SHP77 (cell line): ENCODE results near the gene OSBPL2.

Experiments used
- DNase-seq, 2 experiments: peaks; one replicate each; lab custom pipeline; 2025; lab: John Stamatoyannopoulos, UW

The OSBPL2 gene

DNA sequence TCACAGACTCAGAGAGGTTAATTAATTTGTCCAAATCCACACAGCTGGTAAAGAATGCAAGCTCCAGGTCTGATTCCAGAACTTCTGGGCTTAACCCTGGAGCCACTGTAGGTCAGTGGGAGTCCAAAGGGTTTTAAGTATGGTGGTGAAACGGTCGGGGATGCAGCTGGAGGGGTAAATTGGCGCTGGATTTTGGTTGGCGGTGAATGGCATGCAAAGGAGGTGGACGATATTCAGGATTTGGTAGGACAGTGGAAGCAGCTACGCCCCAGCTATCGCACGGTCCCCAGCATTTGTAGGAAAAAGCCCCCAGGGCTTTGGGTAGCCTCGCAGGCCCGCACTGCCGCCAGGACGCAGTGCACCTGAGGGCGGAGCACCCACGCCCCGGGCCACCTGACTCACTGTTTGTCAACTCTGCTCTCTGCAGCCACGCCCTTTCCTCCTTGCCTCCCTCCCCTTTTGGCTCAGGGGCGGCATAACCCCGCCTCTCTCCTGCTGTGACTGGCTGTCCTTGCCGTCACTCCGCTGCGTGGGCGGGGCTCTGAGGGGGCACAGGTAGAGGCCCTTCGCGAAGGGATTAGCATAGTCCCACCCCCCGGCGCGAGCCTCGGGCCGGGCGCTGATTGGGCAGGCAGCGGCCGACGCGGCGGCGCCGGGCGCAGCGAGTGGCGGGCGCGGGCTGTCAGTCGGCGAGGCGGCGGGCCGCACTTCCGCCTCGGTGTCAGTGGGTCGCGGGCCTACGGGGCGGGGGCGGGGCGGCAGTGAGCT, at the start of gene OSBPL2:
Gene OSBPL2, plus strand, starts transcription at position 721 of the 768 bp plus-strand sequence. CDS start 17,664 bp downstream, outside the sequence.
- peak; percentile 99 to 100 for DNase-seq

DNA sequence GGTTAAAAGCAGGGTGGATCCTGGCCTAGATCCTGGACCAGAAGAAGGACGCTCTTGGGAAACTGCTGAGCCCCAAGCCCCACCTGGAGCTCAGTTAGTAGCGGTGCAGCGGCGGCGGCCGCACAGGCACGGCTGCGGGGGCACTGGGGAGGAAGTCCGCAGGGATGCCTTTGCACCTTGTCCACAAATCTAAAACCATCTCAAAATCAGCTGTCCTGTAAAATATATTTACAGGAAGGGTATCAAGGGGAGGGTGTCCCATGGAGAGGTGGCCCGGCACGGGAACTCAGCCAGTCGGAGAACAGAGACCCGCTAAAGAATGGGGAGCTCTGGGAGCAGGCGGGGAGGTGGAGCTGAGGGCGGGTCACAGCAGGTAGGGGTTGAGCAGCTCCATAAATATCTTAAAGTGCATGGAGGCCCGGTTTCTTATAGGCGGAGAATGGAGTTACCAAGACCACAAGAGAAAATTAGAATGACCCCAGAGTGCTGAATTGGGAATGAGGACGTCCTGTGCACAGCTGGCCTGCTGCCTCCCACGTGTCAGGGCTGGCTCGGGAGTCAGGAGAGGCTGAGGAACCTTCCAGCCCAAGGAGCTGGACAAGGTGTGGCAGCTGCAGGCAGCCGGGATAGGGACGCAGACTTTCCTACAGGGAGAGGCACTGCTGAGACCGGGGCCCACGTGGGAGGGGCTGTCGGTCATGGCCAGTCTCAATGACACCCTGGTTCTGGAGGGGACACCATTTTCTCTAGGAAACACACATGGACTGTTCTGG, 47.5 kb upstream of the OSBPL2 start:
- DNase-seq, result no peak

DNA sequence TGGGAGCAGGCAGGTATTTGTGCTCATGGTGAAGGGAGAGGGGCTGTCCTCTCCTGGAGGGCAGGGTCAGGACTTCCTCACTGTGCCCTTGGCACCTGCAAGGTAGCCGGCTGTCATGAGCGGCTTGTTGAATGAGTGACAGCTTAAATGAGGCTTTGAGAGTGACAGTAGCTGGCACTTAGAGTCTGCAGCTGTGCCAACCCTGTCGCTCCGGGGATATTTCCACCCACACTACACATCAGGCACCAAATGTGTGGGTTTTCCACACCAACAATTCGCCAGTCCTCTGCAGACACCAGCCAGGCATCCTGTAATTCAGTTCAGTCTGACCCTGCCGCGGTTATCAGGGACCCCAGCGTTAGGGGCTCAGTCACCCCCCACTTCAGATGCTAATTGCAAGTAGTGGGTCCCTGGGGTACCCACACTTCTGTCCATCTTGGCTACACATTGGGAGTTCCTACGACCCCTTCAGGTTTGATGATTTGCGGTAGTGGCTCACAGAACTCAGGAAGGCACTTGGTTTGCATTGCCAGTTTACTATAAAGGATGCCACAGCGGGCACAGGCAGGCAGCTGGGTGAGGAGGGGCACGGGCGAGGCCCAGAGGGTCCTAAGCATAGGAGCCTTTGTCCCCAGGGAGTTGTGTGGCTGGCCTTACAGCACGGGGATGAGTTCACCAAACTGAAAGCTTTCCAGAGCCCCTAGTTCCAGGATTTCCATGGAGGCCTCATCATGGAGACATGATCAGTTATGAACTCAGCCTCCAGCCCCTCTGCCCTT, 46.4 kb upstream of the OSBPL2 start:
- no peak for DNase-seq

- no peak for DNase-seq
Observed at GRCh38 chr20:62192635-62193034, 45.7 kb upstream of the OSBPL2 start.

- DNase-seq, result no peak
Observed at GRCh38 chr20:62193079-62194025, 45.0 kb upstream of the OSBPL2 start.

DNA sequence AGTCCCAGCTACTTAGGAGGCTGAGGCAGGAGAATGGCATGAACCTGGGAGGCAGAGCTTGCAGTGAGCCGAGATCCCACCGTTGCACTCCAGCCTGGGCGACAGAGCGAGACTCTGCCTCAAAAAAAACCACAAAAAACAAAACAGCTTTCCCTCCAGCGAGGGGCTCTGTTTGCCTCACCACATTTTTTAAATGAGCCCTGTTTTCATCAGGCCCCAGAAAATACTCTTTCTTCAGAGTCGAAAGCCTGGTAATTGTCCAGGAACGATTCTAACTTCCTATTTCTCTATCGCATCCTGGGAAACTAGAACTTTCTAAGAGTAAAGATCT, 43.3 kb upstream of the OSBPL2 start:
- no peak for DNase-seq

GRCh38 chr20:62195736-62196135, 42.6 kb upstream of the OSBPL2 start:
- DNase-seq, result no peak

- DNase-seq, result no peak
Observed at GRCh38 chr20:62196286-62196685, 42.0 kb upstream of the OSBPL2 start.

DNA sequence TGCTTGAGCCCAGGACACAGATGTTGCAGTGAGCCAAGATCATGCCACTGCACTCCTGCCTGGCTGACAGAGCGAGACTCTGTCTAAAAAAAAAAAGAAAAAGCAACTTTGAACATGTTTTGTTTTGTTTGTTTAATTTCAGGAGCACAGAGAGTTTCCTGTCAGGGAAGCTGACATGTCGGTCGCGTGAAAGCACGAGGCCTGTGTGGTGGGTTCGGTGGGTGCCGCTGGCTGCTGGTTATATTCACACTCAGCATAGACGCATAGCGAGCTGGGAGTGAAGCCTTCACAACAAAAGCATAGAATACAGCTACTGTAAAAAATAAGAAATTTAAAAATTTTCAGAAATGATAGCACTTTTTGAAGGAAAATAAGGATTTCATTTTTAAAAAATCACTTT, 41.0 kb upstream of the OSBPL2 start:
- DNase-seq, result no peak

DNA sequence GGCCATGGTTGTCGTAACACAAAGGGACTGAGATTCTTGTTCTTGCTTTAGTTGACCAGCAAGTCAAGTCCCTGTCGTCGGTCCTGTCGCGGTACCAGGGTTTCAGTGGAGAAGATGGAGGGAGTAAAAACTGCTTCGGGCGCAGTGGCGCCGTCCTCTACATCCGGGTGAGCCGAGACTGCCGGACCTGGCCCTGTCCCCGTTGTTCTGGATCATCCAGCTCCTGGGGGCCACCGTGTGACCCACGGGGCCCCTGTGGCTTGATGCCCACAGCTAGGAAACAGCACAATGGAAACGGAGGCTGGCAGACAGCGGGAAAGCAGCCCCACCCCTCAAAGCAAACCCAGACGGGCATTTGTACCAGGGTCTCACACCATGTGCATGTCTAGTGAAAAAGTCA, 40.5 kb upstream of the OSBPL2 start:
- DNase-seq, result no peak

GRCh38 chr20:62198496-62198895, 39.8 kb upstream of the OSBPL2 start:
- no peak for DNase-seq

DNA sequence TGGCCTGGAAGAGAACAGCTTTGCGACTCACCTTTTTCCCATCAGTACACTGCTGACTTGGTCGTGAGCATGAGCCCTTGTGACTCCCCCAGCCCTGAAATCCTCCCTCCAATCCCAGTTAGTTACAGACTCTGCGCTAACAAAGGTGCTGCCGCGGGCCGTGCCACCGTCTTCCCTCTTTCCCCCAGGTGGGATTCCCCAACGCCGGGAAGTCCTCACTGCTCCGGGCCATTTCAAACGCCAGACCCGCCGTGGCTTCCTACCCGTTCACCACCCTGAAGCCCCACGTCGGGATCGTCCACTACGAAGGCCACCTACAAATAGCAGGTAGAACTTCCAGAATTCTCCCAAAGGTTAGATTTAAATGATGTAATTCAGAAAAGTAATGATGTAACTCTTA, 39.4 kb upstream of the OSBPL2 start:
- no peak for DNase-seq

GRCh38 chr20:62200491-62201172, 37.7 kb upstream of the OSBPL2 start:
- DNase-seq, result no peak

- DNase-seq, result peak; percentile 53 to 78
Observed at GRCh38 chr20:62201173-62202082, 36.9 kb upstream of the OSBPL2 start.

- no peak for DNase-seq
Observed at GRCh38 chr20:62202083-62202395, 36.3 kb upstream of the OSBPL2 start.

DNA sequence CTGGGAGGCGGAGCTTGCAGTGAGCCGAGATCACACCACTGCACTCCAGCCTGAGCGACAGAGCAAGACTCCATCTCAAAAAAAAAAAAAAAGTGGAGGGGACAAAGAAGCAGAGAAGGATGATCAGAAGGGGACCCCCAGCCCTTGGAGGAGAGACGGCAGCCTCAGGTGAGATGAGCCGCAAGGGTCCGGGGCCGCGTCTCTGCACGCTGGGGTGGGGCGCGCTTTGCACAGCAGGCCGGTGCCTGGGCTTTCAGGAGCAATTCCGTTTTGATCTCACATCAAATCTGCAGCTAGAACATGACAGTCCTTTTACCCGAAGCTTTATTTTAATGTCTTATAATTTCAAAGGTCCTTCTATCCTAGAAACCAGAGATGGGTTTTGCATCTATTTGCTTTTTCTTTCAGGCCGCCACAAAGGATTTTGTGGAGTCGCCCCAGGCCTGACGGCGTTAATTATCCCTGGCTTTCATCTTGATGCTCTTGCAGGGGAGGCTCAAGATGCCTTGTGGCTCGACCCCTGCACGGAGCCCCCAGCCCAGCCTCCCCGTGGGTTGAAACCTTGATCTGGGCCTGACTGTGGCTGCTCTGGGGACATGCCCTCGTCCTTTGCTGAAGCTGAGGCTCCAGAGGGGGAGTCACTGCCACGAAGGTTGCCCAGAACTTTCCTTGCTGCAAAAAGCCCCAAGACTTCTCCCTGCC, 35.5 kb upstream of the OSBPL2 start:
- DNase-seq, result no peak

GRCh38 chr20:62203378-62204030, 34.8 kb upstream of the OSBPL2 start:
- no peak for DNase-seq

DNA sequence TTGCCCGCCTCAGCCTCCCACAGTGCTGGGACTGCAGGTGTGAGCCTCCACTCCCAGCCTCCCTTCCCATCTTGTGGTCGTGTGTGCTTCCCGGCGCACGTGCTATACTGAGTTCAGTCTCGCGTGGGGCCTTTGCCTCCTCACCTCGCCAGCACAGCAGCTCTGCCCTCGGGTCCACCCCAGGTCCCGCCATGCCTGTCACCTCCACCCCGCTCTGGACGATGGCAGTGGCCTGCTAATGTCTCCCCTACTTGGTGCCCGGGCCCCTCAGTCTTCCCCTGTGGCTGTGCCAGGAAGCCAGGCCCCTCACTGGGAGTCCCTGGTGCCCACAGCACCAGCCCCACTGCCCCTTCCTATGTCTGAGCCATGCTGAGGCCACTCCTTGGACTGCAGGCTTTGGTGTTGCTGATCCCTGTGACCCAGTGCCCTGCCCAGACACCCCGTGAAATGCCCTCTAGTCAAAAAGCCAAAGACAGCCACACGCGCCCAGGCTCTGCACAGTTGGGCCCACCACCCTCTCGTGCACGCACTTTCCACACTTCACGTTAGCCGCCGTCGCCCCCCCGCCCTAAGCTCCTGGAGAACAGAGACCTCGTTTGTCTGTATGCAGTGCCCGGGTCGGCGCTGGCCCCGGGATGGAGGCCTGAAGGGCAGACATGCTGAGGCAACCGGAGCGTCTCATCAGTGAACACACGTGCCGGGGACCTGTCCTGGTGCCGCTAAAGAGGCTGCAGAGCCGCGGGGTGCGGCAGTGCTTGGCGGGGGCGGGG, 32.5 kb upstream of the OSBPL2 start:
- DNase-seq, result no peak
